Islet of Langerhans (tissue), 1 donor: ENCODE results near the gene TRAPPC12.
"Not testable (repeated sequence)": the region's sequence is repeated elsewhere in the genome, so short reads cannot be mapped to it uniquely, and the experiment has no call there.

Experiments
- FAIRE-seq: peaks from one replicate; lab custom pipeline; 2011; peaks lifted over from hg19 to GRCh38; lab: Jason Lieb, UNC

Gene TRAPPC12

GRCh38 chr2:3369340-3370181 lies 9.9 kb upstream of the TRAPPC12 start:
- not testable (repeated sequence) for FAIRE-seq

GRCh38 chr2:3376821-3377220 lies 2.7 kb upstream of the TRAPPC12 start:
- FAIRE-seq, result no peak

DNA sequence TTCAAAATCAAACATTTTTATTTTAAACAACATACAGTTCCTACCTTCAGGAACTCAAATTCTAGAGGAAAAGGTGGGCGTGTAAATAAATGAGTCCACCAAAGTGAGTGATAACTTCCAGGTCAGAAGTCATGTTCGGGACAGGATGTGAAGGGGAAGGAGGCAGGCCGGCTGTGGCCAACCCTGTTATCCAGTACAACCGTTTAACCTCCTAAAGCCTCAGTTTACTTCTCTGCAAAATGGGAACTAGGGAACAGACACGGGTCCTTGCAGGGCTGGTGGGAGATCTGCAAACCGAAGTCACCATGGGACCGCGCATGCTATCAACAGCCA lies 2.2 kb upstream of the TRAPPC12 start:
- FAIRE-seq, result no peak

GRCh38 chr2:3377612-3378432 lies 1.7 kb upstream of the TRAPPC12 start, which contains the start of gene EIPR1:
EIPR1 (minus strand) TSS chr2:3377818; CDS start chr2:3377689, 129 bp downstream.
- FAIRE-seq, result no peak

- no peak for FAIRE-seq
Measured at GRCh38 chr2:3379339-3379646, 201 bp upstream of the TRAPPC12 start.

DNA sequence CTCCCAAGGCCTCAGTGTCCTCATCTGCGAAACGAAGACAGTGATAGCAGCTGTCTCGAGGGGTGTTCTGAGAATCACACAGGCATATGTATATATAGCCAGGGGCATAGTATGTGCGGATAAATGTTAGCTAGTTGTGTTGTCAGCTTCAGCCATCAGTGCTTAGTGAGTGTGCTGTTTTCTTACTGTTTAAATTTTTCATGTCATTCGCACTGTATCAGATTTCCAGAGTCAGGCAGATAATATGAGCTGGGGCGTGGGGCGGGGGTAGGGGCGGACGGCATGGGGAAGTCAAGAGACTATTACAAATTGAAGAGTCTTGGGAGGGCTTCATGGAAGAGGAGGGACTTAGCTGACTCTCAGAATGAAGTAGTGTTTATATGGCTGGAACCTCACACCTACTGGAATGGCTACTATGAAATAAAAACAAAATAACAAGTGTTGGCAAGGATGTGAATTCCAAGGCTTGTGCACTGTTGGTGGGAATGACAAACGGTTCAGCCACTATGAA lies 7.0 kb downstream of the TRAPPC12 start:
- no peak for FAIRE-seq

DNA sequence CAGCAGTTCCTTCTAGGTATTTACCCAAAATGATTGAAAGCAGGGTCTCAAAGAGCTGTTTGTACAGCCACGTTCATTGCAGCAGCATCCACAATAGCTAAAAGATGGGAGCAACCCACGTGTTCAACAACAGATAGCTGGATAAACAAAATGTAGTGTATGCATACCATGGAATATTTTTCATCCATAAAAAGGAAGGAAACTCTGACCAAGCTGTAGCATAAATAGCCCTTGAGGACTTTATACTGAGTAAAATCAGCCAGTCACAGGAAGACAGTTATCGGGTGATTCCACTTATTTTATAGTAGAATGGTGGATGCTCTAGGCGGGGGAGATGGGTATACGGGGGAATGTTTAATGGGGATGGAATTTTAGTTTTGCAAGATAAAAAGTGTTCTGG lies 7.5 kb downstream of the TRAPPC12 start:
- FAIRE-seq, result no peak

DNA sequence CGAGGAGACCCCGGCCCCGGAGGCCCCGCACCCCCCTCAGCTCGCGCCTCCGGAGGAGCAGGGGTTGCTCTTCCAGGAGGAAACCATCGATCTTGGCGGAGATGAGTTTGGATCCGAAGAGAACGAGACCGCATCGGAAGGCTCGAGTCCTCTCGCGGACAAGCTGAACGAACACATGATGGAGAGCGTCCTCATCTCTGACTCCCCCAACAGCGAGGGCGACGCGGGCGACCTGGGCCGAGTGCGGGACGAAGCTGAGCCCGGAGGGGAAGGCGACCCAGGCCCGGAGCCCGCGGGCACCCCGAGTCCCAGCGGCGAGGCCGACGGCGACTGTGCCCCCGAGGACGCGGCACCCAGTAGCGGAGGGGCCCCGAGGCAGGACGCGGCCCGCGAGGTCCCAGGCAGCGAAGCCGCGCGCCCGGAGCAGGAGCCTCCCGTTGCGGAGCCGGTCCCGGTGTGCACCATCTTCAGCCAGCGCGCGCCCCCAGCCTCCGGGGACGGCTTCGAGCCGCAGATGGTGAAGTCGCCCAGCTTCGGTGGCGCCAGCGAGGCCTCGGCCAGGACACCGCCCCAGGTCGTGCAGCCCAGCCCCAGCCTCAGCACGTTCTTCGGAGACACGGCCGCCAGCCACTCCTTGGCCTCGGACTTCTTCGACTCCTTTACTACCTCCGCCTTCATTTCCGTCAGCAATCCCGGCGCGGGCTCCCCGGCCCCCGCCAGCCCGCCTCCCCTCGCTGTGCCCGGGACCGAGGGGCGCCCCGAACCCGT lies 8.3 kb downstream of the TRAPPC12 start:
- FAIRE-seq, result no peak

GRCh38 chr2:3388412-3388738 lies 8.9 kb downstream of the TRAPPC12 start:
- FAIRE-seq, result no peak

- FAIRE-seq, result no peak
Measured at GRCh38 chr2:3389193-3389592, 9.7 kb downstream of the TRAPPC12 start.

- no peak for FAIRE-seq
Measured at GRCh38 chr2:3390041-3390440, 10.5 kb downstream of the TRAPPC12 start.

DNA sequence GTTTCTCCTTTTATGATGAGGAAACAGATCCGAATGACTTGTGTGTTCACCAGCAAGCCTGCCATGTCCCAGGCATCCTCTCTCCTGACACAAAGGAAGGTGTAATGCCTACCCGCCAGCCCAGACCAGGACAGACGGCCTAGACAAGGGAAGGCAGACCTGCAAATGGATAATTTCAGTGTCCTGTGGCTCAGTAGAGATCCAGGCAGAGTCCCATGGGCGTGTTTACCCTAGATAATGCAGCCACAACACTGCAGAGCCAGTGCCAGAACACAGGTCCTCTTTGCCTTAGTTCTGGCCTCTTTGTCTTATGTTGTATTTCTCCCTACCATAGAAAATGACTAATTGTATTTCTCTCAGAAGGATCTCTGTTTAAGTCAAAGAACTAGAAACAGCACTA lies 12.7 kb downstream of the TRAPPC12 start:
- no peak for FAIRE-seq

DNA sequence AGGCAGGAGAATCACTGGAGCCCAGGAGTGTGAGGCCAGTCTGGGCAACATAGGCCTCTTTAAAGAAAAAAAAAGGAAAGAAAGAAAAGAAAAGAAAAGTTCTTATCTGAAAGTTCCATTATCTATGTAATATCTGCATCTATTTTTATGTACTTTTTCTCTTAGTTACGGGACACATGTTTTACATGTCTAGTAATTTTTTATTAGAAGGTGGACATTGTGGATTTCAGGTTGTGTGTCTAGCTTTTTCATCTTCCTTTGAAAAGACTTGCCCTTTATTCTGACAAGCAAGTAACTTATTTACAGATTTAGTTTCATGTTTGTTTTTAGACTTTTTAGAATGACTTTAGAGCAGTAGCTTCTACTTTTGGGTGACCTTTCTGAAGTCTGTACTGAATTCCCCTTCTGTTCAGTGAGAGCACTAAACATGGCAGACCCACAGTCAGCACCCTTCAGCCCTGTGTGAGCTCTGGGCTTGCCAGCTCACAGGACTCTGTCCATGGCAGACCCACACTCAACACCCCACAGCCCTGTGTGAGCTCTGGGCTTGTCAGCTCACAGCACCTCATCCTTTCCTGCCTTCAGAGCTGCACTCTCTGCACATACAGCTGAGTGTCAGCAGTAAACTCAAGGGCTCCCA lies 17.5 kb downstream of the TRAPPC12 start:
- no peak for FAIRE-seq

DNA sequence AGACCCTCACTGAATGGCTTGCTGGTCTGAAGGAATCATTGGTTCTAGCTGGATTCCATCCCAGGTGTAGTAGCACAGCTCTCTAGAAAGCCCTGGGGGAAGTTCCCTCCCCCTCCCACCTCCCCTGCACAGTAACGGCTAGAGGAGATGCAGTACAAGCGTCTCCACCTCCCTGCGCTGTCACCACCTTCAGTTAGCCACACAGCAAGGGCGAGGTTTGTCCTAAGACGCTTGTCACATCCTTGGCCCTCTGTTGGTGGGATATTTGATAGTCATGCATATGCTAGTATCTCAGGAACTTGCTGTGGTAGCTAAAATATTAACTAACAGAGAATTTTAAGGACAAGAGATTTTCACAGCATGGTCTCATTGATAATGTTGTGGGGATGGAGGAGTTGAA lies 19.4 kb downstream of the TRAPPC12 start:
- no peak for FAIRE-seq

- FAIRE-seq, result no peak
Measured at GRCh38 chr2:3399381-3399780, 19.9 kb downstream of the TRAPPC12 start.

DNA sequence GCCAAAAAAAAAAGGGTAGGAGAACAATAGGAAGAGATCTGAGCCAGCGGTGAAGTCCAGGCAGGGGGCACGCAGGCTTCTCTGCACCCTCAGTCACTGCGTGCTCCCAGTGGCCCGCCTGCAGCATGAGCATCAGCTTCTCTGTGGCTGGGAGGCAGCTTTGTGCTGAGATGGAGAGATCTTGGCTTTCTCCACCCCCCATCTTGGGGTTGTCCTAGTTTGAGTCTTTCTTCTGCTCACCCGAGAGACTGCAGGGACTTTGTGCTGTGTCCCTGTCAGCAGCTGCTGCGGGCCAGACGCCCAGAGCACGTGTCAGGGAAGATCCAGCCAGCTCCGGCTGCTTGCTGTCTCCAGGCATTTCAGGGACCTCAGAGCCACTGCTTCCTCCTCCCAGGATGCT lies 20.3 kb downstream of the TRAPPC12 start:
- FAIRE-seq, result no peak

- no peak for FAIRE-seq
Measured at GRCh38 chr2:3403587-3404334, 24.3 kb downstream of the TRAPPC12 start.

GRCh38 chr2:3404349-3404894 lies 24.9 kb downstream of the TRAPPC12 start:
- FAIRE-seq, result no peak

DNA sequence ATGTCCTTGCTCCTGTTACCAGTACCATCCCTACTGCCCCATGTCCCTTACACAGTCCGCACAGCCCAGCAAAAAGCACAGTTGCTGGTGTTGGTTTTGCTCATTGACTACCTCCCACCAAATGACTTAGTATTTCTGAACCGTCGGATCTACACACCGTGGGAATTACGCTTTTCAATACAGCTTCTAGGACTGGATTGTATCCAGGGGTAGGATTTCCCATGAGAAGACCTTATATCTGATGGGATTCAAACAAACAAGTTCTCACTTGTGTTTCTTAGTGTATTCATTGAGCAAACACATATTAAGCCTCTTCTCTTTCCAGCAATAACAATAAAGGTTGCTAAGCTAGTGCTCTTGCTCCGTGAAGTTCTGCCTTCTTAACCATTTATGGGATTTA lies 25.8 kb downstream of the TRAPPC12 start:
- FAIRE-seq, result no peak

DNA sequence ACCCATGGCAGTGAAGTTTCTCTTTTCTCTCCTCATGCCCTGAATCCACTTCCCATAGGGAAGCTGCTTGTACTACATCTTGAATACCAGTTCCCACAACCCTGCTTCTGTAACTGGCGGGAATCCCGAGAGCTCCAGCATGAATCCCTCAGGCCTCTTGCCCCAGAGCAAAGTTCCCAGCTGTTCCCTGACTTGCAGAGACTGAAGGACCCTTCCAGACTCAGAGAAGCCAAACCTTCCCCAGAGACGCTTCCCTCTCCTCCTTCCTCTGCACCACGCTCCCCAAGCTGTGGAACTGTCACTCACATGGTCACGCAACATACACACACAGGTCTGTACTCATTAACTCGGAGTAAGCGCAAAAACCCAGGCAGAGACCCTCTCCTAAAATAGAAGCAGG lies 26.4 kb downstream of the TRAPPC12 start:
- no peak for FAIRE-seq

DNA sequence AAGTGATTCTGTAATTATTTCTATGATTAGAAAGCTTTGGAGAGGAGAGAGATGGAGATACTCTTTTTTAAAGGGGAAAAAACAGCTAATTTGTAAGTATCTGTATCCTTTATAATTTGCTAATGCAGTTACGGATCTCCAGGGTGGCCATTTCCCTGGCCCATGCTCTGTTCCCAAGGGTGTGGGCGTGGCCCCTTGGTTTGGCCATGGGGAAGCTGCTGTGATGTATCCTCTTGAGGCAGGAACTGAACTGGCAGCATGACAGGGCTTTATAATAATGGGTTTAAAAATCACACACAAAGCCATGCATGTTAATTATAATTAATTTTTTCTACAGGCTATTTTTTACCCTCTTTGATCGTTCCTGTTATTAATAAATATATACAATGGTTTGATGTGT lies 27.0 kb downstream of the TRAPPC12 start:
- no peak for FAIRE-seq
